ENCODE data around the gene BEST2.

The BEST2 gene

GRCh38 chr19:12748489-12748888 is 3.1 kb upstream of the BEST2 start:
- Histone ChIP-seq H3K18ac (ENCODE audit: low read length) (no peak overlapping the region), H2BK120ac (ENCODE audit: low read depth, low read length) (no peak overlapping the region), H3K14ac (ENCODE audit: low read length) (no peak overlapping the region), H4K91ac (ENCODE audit: low read depth, low read length, poor library complexity) (no peak overlapping the region), H4K8ac (ENCODE audit: low read depth, low read length) (no peak overlapping the region), H2AFZ (ENCODE audit: low read length) (no peak overlapping the region), H3K4me3 (ENCODE audit: low read length in 2 of 2) (no peak overlapping the region), H3K9ac (ENCODE audit: low read depth, low read length, poor library complexity) (no peak overlapping the region), H3K4ac (ENCODE audit: low read length) (no peak overlapping the region), H2BK12ac (ENCODE audit: low read length) (no peak overlapping the region), H2AK5ac (ENCODE audit: low read depth, low read length) (no peak overlapping the region), H3K23ac (ENCODE audit: low read depth, low read length, poor library complexity) (no peak overlapping the region), H3K36me3 (replicated peaks in 1 of 2; ENCODE audit: control insufficient read depth in 2 of 2, insufficient read depth in 2 of 2, low read length in 2 of 2) (peaks cover 30 to 36% of the 10 kb centered on the region in 2 donors), H3K4me2 (ENCODE audit: insufficient read depth, low read length, poor library complexity, severe bottlenecking) (no peak overlapping the region), H3K4me1 (ENCODE audit: control insufficient read depth in 2 of 2, insufficient read depth in 1 of 2, low read depth in 1 of 2, low read length in 2 of 2) (no peaks in the 10 kb centered on the region), H3K27me3 (ENCODE audit: control insufficient read depth in 3 of 3, insufficient read depth in 3 of 3, low read depth in 1 of 3, low read length in 3 of 3) (peaks cover 0 to 33% (median 29%) of the 10 kb centered on the region in 3 experiments), H3K79me1 (ENCODE audit: low read depth, low read length) (peaks cover 7% of the 10 kb centered on the region), H2BK15ac (ENCODE audit: low read length) (no peak overlapping the region), H3K9me3 (replicated peaks in 1 of 2; ENCODE audit: control insufficient read depth in 2 of 2, insufficient read depth in 1 of 2, low read depth in 1 of 2, low read length in 2 of 2) (peaks cover 4% of the 10 kb centered on the region in 2 donors), H2BK5ac (ENCODE audit: low read length) (no peak overlapping the region), H3K27ac (replicated peaks; ENCODE audit: low read length) (no peak overlapping the region)
- no peak for DNase-seq (ENCODE audit: low spot score)
- no CpG with 5 or more reads among the region's 6 CpGs for WGBS, 2 donors (ENCODE audit: extremely low coverage in 2 of 2, insufficient read length in 2 of 2, insufficient replicate concordance in 1 of 2)

GRCh38 chr19:12749938-12750521 is 1.6 kb upstream of the BEST2 start:
- no peak overlapping the region for H3K18ac ChIP-seq (ENCODE audit: low read length)
- no peak overlapping the region for H2BK12ac ChIP-seq (ENCODE audit: low read length)
- H4K91ac ChIP-seq (ENCODE audit: low read depth, low read length, poor library complexity), result no peak overlapping the region
- H4K8ac ChIP-seq (ENCODE audit: low read depth, low read length), result no peak overlapping the region
- H2AK5ac ChIP-seq (ENCODE audit: low read depth, low read length), result no peak overlapping the region
- no peak overlapping the region for H3K4me2 ChIP-seq (ENCODE audit: insufficient read depth, low read length, poor library complexity, severe bottlenecking)
- H3K27me3 ChIP-seq (ENCODE audit: control insufficient read depth in 3 of 3, insufficient read depth in 3 of 3, low read depth in 1 of 3, low read length in 3 of 3), result peaks cover 0 to 36% (median 29%) of the 10 kb centered on the region in 3 experiments
- no peak overlapping the region for H3K27ac ChIP-seq (replicated peaks; ENCODE audit: low read length)
- H3K23ac ChIP-seq (ENCODE audit: low read depth, low read length, poor library complexity), result peak overlapping the region; percentile 14
- no peaks in the 10 kb centered on the region for H3K4me1 ChIP-seq (ENCODE audit: control insufficient read depth in 2 of 2, insufficient read depth in 1 of 2, low read depth in 1 of 2, low read length in 2 of 2)
- H3K4me3 ChIP-seq (ENCODE audit: low read length in 2 of 2), result no peak overlapping the region
- no peak overlapping the region for H3K14ac ChIP-seq (ENCODE audit: low read length)
- peaks cover 7% of the 10 kb centered on the region for H3K79me1 ChIP-seq (ENCODE audit: low read depth, low read length)
- no CpG with 5 or more reads among the region's 24 CpGs for WGBS, 2 donors (ENCODE audit: extremely low coverage in 2 of 2, insufficient read length in 2 of 2, insufficient replicate concordance in 1 of 2)
- H3K9me3 ChIP-seq (replicated peaks in 1 of 2; ENCODE audit: control insufficient read depth in 2 of 2, insufficient read depth in 1 of 2, low read depth in 1 of 2, low read length in 2 of 2), result peaks cover 4% of the 10 kb centered on the region in 2 donors
- H2BK120ac ChIP-seq (ENCODE audit: low read depth, low read length), result no peak overlapping the region
- no peak for DNase-seq (ENCODE audit: low spot score)
- no peak overlapping the region for H3K9ac ChIP-seq (ENCODE audit: low read depth, low read length, poor library complexity)
- H2BK5ac ChIP-seq (ENCODE audit: low read length), result no peak overlapping the region
- no peak overlapping the region for H2AFZ ChIP-seq (ENCODE audit: low read length)
- no peak overlapping the region for H3K4ac ChIP-seq (ENCODE audit: low read length)
- H3K36me3 ChIP-seq (replicated peaks in 1 of 2; ENCODE audit: control insufficient read depth in 2 of 2, insufficient read depth in 2 of 2, low read length in 2 of 2), result peaks cover 24 to 29% of the 10 kb centered on the region in 2 donors
- no peak overlapping the region for H2BK15ac ChIP-seq (ENCODE audit: low read length)

GRCh38 chr19:12750851-12751250 is 740 bp upstream of the BEST2 start:
- no peak for DNase-seq (ENCODE audit: low spot score)
- Histone ChIP-seq H2BK15ac (ENCODE audit: low read length) (no peak overlapping the region), H3K27me3 (ENCODE audit: control insufficient read depth in 3 of 3, insufficient read depth in 3 of 3, low read depth in 1 of 3, low read length in 3 of 3) (peaks cover 0 to 36% (median 29%) of the 10 kb centered on the region in 3 experiments), H3K14ac (ENCODE audit: low read length) (no peak overlapping the region), H2AFZ (ENCODE audit: low read length) (no peak overlapping the region), H4K8ac (ENCODE audit: low read depth, low read length) (no peak overlapping the region), H3K4me3 (ENCODE audit: low read length in 2 of 2) (no peak overlapping the region), H3K36me3 (replicated peaks in 1 of 2; ENCODE audit: control insufficient read depth in 2 of 2, insufficient read depth in 2 of 2, low read length in 2 of 2) (peaks cover 18 to 20% of the 10 kb centered on the region in 2 donors), H2AK5ac (ENCODE audit: low read depth, low read length) (no peak overlapping the region), H4K91ac (ENCODE audit: low read depth, low read length, poor library complexity) (no peak overlapping the region), H3K23ac (ENCODE audit: low read depth, low read length, poor library complexity) (no peak overlapping the region), H3K4ac (ENCODE audit: low read length) (no peak overlapping the region), H3K4me2 (ENCODE audit: insufficient read depth, low read length, poor library complexity, severe bottlenecking) (no peak overlapping the region), H3K4me1 (ENCODE audit: control insufficient read depth in 2 of 2, insufficient read depth in 1 of 2, low read depth in 1 of 2, low read length in 2 of 2) (no peaks in the 10 kb centered on the region), H3K9ac (ENCODE audit: low read depth, low read length, poor library complexity) (peak overlapping the region; percentile 5), H3K79me1 (ENCODE audit: low read depth, low read length) (peaks cover 4% of the 10 kb centered on the region), H3K27ac (replicated peaks; ENCODE audit: low read length) (no peak overlapping the region), H3K9me3 (replicated peaks in 1 of 2; ENCODE audit: control insufficient read depth in 2 of 2, insufficient read depth in 1 of 2, low read depth in 1 of 2, low read length in 2 of 2) (peaks cover 4% of the 10 kb centered on the region in 2 donors), H2BK5ac (ENCODE audit: low read length) (no peak overlapping the region), H2BK12ac (ENCODE audit: low read length) (no peak overlapping the region), H3K18ac (ENCODE audit: low read length) (no peak overlapping the region), H2BK120ac (ENCODE audit: low read depth, low read length) (no peak overlapping the region)
- no CpG with 5 or more reads among the region's 9 CpGs for WGBS, 2 donors (ENCODE audit: extremely low coverage in 2 of 2, insufficient read length in 2 of 2, insufficient replicate concordance in 1 of 2)

- Histone ChIP-seq H2BK12ac (ENCODE audit: low read length) (no peak overlapping the region), H3K4me2 (ENCODE audit: insufficient read depth, low read length, poor library complexity, severe bottlenecking) (no peak overlapping the region), H3K23ac (ENCODE audit: low read depth, low read length, poor library complexity) (no peak overlapping the region), H3K4ac (ENCODE audit: low read length) (no peak overlapping the region), H3K36me3 (replicated peaks in 1 of 2; ENCODE audit: control insufficient read depth in 2 of 2, insufficient read depth in 2 of 2, low read length in 2 of 2) (peaks cover 10% of the 10 kb centered on the region in 2 donors), H3K79me1 (ENCODE audit: low read depth, low read length) (peaks cover 2% of the 10 kb centered on the region), H3K14ac (ENCODE audit: low read length) (no peak overlapping the region), H4K8ac (ENCODE audit: low read depth, low read length) (no peak overlapping the region), H3K27ac (replicated peaks; ENCODE audit: low read length) (no peak overlapping the region), H3K4me1 (ENCODE audit: control insufficient read depth in 2 of 2, insufficient read depth in 1 of 2, low read depth in 1 of 2, low read length in 2 of 2) (no peaks in the 10 kb centered on the region), H2BK120ac (ENCODE audit: low read depth, low read length) (no peak overlapping the region), H3K4me3 (ENCODE audit: low read length in 2 of 2) (no peak overlapping the region), H3K9ac (ENCODE audit: low read depth, low read length, poor library complexity) (no peak overlapping the region), H3K9me3 (replicated peaks in 1 of 2; ENCODE audit: control insufficient read depth in 2 of 2, insufficient read depth in 1 of 2, low read depth in 1 of 2, low read length in 2 of 2) (peaks cover 4% of the 10 kb centered on the region in 2 donors), H2AFZ (ENCODE audit: low read length) (no peak overlapping the region), H3K27me3 (ENCODE audit: control insufficient read depth in 3 of 3, insufficient read depth in 3 of 3, low read depth in 1 of 3, low read length in 3 of 3) (peaks cover 0 to 36% (median 29%) of the 10 kb centered on the region in 3 experiments), H2BK5ac (ENCODE audit: low read length) (no peak overlapping the region), H2AK5ac (ENCODE audit: low read depth, low read length) (no peak overlapping the region), H4K91ac (ENCODE audit: low read depth, low read length, poor library complexity) (no peak overlapping the region), H3K18ac (ENCODE audit: low read length) (no peak overlapping the region), H2BK15ac (ENCODE audit: low read length) (no peak overlapping the region)
- no peak for DNase-seq (ENCODE audit: low spot score)
- WGBS, 2 donors (ENCODE audit: extremely low coverage in 2 of 2, insufficient read length in 2 of 2, insufficient replicate concordance in 1 of 2), result no CpG with 5 or more reads among the region's 23 CpGs
Observed at GRCh38 chr19:12752056-12752781, 628 bp downstream of the BEST2 start.
